Glomerular visceral epithelial cell (primary cell): ENCODE results near the gene NODAL.

Source experiments
- DNase-seq: peaks from one replicate; pipeline ENCODE4 v3.0.0-alpha.2; 2016; ENCODE audit errors: extremely low spot score

NODAL gene

DNA sequence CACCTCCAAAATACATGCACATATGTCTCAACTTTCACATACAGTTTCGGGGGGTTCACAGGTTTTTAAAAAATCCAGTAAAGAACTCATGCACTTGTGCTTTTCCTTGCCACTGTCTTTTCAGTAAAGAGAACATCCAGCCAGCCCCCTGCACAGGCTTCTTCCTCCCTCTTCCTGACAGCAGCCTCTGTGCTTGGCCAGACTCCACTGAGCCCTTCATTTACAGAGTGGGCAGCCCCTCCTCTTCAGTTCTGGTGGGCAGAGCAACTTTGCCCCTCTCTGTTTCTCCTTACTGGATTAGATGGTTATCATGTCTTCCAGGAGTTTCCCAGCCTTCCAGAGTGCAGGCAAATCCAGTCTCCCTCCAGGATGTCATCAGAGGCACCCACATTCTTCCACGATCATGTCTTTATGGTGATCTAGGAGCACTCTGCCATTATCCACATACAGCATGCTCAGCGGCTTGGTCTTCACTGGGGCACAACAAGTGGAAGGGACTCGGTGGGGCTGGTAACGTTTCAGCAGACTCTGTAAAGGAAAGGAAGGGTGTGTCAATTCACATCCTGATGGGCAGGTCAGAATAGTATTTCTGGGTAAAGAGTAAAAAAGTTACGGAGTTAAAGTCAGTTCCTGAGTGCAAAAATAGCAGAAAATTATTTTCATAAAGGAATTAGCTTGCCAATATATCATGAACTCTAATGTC, 8.8 kb downstream of the NODAL start:
- no peak for DNase-seq

DNA sequence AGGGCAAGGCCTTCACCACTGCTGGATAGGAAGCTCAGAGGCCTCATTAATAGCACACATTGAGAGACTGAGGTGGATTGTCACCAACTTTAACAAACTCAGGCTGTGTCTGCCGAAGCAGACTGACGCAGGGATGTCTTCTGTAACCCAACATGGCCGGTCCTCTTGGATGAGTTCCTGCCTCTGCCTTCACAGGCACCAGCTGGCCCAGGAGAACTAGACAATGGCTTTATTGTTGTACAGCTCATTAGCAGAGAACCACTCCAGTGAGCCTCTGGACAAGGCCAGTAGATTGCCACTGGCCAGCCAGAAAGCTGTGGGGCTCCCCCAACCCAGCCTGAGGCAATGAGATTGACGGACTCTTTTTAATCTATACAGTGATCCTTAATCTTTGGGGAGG, 9.4 kb downstream of the NODAL start:
- no peak for DNase-seq

DNA sequence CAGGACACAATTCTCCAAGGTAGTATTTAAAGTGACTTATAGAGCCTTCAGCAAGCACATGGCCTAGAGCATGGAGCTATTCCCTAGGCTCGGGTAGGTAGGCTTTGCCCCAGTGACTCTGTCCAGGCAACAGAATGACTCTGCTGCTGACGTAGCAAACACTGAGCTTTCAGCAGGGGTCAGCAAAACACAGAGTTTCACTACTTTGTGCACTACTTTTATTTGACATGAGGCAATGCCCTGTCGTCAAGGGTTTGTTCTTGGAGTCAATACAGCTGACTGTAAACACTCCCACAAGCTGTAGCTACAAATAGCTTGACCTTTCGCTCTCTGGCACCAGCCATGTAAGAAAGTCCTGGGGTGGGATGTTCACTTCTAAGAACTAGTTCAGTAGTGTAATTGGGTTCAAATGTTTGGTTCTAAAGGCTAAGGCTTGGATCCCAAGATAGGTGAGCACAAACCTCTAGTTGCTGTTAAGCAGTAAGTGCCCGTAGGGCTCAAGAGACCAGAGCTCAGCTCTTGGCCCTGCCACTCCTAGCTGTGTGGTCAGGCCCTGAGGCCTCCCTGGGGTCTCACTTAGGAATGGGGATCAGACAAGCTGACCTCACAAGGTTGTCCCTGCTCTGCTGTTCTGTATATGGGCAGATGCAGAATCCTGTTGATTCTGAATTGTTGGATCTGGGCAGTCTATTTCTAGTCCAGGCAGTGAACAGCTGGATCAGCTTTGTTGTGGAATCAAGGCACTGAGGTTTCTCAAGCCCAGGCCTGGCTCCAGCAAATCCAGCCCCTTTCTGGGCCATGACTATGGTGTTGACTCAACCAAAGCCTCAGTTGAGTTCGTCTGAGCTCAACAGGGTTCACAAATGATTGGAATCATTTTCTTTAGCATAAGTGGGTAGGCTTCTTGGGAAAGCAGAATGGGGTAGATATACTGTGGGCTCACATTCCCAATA, 10.7 kb downstream of the NODAL start:
- DNase-seq = no peak

DNA sequence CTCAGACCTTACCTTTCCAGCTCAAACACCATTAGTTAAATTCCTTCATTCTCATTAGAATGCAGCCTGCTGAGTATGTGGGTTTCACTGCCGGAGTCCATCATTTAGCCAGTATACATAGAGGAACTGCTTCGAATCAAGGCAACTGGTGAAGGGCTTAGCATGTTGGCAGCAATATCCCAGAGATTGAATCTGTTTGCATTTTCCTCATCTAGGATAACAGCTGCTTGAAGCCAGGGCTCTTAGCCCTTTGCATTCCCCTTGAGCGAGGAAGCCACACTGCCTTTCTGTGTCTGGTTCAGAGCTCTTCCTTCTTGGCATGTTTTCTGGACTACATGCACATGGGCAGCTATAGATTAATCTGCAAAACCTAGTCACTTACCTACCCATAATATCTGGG, 14.7 kb downstream of the NODAL start:
- DNase-seq = no peak

DNA sequence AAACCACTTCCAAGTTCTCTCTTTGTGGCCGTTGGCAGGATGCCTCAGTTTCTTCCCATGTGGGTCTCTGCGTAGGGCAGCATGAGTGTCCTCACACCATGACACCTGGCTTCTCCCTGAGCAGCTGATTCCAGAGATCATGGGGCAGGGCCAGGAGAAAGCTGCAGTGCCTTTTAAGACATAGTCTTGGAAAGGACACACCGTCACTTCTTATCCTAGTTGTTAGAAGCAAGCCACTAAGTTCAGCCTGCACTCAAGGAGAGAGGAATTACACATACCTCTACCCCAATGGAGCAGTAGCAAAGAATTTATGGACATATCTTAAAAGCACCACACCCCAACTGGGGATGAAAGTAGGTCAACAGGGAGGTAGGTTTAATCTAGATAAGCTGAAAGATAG, 16.4 kb downstream of the NODAL start:
- no peak for DNase-seq

DNA sequence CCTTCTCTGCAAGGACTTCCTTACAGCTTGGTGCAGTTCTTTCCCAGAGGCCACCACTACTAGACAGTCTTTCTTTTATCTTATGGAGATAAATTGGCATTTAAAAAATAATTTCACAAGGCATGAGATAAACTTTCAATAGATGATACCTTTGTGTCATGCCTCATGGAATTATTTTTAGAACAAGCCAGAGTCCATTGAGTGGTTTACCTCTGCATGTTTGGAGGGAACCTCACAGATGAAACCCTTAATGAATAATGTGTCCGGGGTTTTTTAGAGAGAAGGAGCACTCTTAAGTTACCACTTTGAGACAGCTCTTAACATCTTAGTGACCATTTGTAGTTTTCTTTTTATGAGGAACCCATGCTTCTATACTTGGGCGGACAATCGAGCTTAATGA, 17.2 kb downstream of the NODAL start:
- DNase-seq = no peak

DNA sequence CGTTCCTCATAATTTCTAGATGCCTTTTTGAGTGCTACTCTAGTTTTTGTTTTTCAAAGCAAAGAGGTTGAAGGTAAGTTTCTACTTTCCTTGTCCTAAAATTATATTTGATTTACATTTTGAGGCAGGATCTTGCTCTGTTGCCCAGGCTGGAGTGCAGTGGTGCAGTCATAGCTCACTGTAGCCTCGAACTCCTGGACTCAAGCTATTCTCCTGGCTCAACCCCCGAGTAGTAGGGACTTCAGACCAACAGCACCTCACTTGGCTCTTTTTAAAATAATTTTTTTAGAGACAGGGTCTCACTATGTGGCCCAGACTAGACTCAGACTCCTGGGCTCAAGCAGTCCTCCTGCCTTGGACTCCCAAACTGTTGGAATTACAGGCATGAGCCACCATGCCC, 22.8 kb downstream of the NODAL start:
- no peak for DNase-seq

DNA sequence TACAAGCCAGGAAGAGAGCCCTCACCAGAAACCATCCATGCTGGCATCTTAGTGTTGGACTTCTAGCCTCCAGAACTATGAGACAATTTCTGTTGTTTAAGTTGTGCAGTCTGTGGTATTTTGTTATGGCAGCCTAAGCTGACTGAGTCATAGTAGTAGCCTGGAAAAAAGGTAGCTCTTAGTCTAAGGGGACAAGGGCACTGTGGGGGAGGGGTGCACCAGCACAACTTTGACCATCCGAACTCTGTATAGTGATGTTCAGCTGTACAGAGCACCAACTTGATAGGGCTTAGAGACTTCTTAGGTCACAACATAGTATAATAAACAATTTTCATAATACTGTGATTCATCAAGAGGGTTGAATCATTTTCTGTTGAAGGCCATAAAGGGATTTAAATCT, 23.3 kb downstream of the NODAL start:
- peak; percentile 18 for DNase-seq

DNA sequence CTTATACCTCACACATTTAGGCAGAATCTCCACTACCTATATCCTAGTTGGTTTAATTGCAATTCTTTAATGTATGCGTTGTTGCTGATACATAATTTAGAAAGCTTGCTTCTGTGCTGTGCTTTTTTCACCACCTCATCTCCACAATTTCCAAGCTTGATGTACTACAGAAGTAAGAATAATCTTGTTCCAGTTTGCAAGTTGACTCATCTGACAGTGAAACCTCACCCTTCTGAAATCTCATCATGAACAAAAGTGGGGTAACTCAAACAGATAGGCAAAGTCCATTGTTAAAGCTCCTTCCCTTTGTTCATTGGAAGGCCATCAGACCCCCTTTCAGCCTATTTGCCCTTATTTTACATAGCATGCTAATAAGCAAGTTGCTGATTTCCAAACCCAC, 23.9 kb downstream of the NODAL start:
- no peak for DNase-seq

DNA sequence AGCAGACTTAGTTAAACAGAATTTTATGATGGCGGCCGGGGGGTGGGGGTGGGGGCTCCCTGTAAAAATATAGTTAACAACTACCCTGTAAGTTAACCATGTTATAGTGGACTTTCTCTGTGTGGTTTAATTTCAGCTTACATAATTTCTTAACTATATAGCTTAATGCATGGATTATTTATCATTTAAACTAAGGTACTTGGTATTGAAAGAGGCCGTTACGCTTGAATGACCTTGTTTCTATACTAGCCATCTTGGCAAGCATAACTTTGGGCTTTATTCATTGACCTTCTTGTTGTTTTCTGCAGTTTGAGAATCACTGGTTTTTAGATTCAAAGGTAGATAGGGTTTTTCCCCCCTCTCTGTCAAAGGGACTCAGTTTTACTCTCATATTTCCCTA, 29.1 kb downstream of the NODAL start:
- DNase-seq = no peak

DNA sequence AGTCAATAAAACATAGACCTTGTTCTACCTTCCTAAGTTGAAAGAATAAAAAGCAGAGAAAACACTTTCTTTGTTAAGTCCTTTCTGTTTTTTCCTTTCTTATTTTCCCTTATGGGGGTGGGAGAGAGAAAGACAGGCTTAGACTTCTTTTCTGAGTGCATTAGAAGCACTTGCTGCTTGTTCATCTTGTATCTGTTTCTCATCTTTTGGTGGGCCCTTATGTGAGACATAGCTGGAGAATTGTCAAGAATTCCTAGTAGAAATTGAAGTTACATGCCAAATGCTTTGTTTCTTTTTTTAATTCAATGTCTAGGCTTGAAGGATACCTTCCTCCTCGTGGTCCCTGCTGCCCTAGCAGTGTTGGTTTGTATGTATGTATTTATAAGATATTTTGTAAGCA, 30.9 kb downstream of the NODAL start:
- no peak for DNase-seq

DNA sequence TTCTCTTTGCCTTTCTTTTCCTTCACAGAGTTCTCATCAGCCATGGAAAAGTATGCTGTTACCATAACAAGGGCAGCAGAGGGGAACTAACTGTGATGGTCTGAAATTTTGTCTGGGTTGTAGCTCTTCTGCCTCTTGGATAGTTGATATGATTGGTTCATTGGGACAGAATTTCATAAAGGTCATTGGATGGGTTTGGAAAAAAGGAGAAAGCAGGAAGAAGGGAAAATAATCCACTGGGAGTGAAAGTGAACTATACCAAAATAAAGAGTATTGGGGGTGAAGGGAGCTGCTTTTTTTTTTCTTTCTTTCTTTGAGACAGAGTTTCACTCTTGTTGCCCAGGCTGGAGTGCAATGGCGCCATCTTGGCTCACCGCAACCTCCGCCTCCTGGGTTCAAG, 31.7 kb downstream of the NODAL start:
- DNase-seq = no peak

DNA sequence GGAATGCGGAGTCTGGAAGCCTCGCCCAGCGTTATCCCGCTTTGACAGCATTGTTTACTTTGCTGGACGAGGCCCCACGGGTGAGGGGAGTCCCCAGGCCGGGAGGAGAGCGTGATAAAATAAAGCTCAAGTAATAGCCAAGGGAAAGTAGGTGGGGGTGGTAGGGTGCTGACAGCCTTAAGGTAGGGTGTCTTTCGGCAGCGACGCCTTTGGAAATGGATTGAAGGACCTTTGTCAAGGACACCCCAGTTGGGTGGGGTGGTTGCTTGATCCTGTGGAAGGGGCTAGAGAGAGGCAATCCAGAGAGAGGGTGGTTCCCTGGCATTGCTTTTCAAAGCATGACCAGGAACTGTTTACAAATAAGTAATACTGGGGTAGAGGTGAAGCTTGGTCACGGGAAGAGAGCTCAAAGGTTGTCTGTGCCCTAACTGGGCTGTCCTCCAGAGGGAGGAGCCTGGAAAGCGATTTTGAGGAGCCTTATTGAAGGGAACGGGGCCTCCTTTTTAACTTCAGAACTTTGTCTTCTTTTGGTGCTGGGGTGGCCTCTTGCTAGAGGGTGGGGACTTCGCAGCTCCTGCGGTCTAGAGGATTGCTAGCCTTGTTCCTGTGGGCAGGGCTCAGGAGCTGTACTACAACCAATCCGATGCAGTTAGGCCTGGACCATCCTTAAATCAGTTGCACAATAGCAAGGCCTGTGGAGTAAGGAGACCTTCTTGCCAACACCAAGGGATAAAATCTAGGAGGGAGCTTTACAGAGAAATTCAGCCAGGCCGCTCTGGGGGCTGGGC, 36.2 kb downstream of the NODAL start:
- peak; percentile 79 for DNase-seq

DNA sequence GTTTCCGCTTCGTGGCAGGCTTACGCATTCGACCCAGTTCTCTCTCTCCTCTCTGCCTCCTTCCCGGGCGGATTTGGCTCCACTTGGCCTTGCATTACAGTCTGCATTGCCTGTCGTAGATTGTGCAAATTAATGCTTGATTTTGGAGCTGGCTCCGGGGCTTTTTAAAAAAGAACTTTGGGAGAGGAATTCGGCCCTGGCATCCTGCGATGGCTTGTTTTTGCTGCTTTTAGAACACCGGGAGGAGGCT, 36.8 kb downstream of the NODAL start:
- no peak for DNase-seq

DNA sequence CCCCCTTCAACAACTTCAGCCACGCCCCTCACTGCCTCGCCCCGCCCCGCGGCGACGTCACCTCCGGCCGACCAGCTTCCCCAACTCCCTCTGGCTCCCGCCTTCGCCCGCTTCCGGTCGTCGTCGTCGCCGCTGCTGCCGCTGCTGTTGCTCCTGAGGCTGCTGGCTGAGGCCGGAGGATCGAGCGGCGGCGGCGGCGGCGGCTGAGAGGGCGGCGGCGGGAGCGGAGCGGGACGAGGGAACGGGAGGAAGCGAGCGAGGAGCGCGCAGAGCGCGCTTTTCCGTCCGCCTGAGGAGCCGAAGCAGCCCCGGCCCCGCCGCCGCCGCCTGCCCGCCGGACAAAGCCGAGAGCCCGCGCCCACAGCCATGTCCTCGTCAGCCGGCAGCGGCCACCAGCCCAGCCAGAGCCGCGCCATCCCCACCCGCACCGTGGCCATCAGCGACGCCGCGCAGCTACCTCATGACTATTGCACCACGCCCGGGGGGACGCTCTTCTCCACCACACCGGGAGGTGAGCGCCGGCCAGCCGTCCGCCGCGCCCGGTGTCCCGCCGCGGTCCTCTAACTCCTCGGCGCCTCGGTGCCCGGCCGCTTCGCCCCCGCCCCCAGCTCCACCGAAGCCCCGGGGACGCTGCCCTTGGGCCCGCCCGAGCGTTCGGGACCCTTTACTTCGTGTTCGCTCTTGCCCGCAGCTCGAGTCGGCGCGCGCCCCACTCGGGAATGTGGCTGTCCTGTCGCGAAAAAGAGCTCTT, 37.3 kb downstream of the NODAL start, which contains the start of gene EIF4EBP2:
Gene EIF4EBP2 (plus strand): TSS at position 110 of the 751 bp plus-strand sequence. CDS start 257 bp downstream, at position 367.
- peak; percentile 97 for DNase-seq

DNA sequence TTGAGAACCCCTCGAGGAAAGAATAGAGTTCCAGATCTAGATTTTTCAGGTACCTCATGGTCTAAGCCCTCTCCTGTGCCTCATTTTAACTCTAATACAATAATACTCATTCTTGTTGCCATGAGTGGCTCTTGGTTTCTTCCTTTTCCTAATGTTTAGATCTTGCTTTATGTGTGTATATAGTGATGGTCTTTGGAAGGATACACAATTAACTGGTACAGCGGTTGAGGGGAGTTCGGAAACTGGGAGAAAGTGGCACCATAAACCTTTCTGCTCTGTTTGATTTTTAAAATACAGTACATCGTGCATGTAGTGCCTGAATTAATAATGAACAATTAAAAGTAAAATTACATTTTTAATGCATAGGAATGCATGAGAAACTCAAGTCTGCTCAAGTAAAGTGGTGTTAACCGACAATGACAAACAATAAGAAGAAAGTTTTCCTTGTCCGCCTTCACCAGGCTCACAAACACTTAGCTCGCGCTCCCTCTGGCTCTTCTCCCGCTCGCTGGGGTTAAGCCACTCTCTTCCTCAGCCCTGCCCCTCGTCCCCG, 37.9 kb downstream of the NODAL start:
- no peak for DNase-seq

DNA sequence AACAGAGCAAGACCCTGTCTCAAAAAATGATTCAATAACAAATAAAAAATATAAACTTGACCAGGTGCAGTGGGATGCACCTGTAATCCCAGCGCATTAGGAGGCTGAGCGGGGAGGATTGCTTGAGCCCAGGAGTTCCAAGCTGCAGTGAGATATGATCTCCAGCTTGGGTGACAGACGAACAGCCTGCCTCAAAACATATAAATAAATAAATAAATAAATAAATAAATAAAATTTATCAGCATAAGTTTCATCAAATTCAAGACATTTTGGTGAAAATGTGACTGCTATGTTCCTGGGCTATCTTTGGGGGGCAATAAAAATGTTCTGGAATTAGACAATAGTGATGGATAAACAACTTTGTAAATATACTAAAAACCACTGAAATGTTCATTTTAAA, 42.3 kb downstream of the NODAL start:
- DNase-seq = no peak

DNA sequence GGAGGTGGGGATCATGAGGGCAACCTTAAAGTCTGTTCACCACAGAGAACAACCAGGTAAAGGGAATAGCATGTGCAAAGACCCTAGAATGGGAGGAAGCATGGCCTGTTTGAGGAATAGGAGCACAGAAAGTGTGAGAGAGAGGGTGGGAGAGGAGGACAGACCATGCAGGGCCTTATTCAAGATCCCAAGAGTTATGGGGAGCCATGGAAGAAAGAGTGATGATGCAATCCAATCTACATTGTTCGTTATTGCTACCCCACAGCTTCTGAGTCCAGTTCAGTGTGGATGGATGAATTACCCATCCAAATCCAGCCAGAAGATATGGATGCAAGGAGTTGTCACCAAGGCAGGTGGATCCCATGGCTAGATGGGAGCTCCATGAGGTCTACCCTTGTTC, 45.3 kb downstream of the NODAL start:
- no peak for DNase-seq

DNA sequence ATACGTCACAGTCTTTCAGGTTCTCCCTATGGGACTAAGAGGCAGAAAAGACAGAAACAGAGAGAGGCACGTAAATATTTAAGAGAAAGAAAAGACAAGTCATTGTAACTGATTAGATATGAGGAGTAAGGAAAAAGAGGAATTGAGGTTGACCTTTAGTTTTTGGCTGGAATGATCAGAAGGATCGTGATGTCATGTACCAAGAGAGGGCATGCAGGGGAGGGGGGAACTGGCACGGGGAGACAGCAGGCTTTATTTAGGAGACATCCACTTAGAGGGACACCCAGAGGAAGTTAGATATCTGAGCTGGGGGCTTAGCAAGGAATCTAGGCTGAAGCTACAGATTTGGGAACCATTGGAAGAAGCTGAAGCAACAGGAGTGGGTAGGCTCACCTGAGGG, 49.8 kb downstream of the NODAL start:
- no peak for DNase-seq
